MM.1S (cell line): ENCODE measurements around the gene KCNJ6.

Experiments
- CTCF ChIP-seq: fragments of 300-600 bp; sonication (generic); IDR thresholded peaks from 2 replicates; pipeline ENCODE4 v1.5.1; 2016; ENCODE audit warnings: antibody characterized with exemption, low read length, mixed read lengths
- EZH2 ChIP-seq: fragments of 300-600 bp; sonication (generic); optimal IDR thresholded peaks from 2 replicates; pipeline ENCODE3; 2017; ENCODE audit warnings: low read depth, mild to moderate bottlenecking, antibody characterized with exemption, low read length, mixed read lengths

- no peak for TF ChIP-seq CTCF
- no peak for TF ChIP-seq EZH2
Observed at GRCh38 chr21:37799211-37800056, 116.8 kb downstream of the KCNJ6 start.
